GM21576 (cell line): ENCODE measurements around the gene CENPV.

Source experiments
- ATAC-seq: cut with Tn5 transposase; IDR thresholded peaks from one replicate; pipeline ENCODE4 v1.9.1; 2021; ENCODE audit warnings: mild to moderate bottlenecking, moderate library complexity; ENCODE audit not compliant: unreplicated experiment

CENPV gene

GRCh38 chr17:16363749-16364536, 10.7 kb upstream of the CENPV start:
- ATAC-seq: no peak

- ATAC-seq: no peak
Measured at GRCh38 chr17:16361874-16362273, 8.6 kb upstream of the CENPV start.

- no peak for ATAC-seq
Measured at GRCh38 chr17:16358394-16358793, 5.1 kb upstream of the CENPV start.

- ATAC-seq: no peak
Measured at GRCh38 chr17:16354585-16354984, 1.3 kb upstream of the CENPV start.

GRCh38 chr17:16352667-16353316, 477 bp downstream of the CENPV start:
- ATAC-seq: peak; percentile 40

- no peak for ATAC-seq
Measured at GRCh38 chr17:16352303-16352666, 984 bp downstream of the CENPV start.

GRCh38 chr17:16351831-16352230, 1.4 kb downstream of the CENPV start:
- no peak for ATAC-seq

- no peak for ATAC-seq
Measured at GRCh38 chr17:16349431-16349830, 3.8 kb downstream of the CENPV start.

GRCh38 chr17:16348586-16348985, 4.7 kb downstream of the CENPV start:
- no peak for ATAC-seq

- no peak for ATAC-seq
Measured at GRCh38 chr17:16346721-16347271, 6.5 kb downstream of the CENPV start.

- ATAC-seq: no peak
Measured at GRCh38 chr17:16345565-16345964, 7.7 kb downstream of the CENPV start.

GRCh38 chr17:16343569-16343968, 9.7 kb downstream of the CENPV start:
- no peak for ATAC-seq

- ATAC-seq: no peak
Measured at GRCh38 chr17:16342979-16343378, 10.3 kb downstream of the CENPV start.

GRCh38 chr17:16339959-16340358, 13.3 kb downstream of the CENPV start:
- no peak for ATAC-seq

GRCh38 chr17:16339402-16339801, 13.9 kb downstream of the CENPV start:
- ATAC-seq: no peak

GRCh38 chr17:16338391-16338790, 14.9 kb downstream of the CENPV start:
- ATAC-seq: no peak

GRCh38 chr17:16329519-16330271, 23.6 kb downstream of the CENPV start:
- ATAC-seq: no peak

- ATAC-seq: no peak
Measured at GRCh38 chr17:16328997-16329396, 24.3 kb downstream of the CENPV start.

GRCh38 chr17:16327018-16327417, 26.3 kb downstream of the CENPV start:
- ATAC-seq: no peak

GRCh38 chr17:16325964-16326363, 27.3 kb downstream of the CENPV start:
- ATAC-seq: no peak

GRCh38 chr17:16322636-16323035, 30.6 kb downstream of the CENPV start:
- ATAC-seq: no peak

- no peak for ATAC-seq
Measured at GRCh38 chr17:16319969-16320368, 33.3 kb downstream of the CENPV start.
